ENCODE results near the gene ELMO1. TPM values are rescaled to one million over a fixed set of nuclear protein-coding genes. Genes with fewer than 3 reads are reported as not detected.

Gene ELMO1
- total RNA-seq, 1 experiment from 2014 or later = 1.1 TPM

DNA sequence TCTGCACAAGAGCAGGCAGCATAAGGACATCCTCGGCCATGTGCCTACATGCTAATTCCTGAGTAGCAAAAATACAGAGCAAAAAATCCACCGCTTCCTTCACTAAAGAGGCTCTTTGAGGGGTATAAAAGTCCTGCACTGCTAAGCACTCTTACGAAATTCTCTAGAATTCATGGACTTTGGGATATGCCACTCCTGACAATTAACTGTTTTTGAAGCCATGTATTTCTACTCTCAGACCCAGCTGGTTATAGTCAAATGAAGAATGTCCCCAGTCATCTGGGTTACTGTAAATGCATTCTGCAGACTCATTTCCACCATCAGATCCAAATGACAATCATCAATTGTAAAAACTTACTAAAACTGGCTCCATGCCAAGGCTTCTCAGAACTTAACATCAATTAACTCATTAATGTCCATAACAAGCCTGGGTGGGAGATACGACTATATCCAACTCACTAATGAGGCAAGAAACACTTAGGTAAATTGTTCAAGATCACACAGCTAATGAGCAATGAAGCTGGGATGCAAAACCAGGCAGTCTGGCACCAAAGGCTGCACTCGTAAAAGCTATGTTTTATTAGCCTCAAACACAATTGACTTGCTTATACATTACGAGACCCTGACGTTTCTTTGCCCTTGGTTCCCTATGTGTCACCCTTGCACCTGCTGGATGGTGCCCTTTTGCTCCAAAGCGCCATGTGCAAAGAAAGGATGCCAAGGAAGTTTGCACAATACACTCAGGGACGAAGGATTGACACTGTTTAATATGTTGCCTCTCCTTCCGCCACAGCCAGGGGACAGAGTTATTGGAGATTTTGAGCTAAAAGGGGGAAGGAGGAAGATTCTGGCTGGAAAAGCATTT is 250.4 kb downstream of the ELMO1 start:
- TF ChIP-seq EZH2 (IDR thresholded peaks at IDR 0.05) = no peak
- no peak for TF ChIP-seq CEBPB (IDR thresholded peaks at IDR 0.05; ENCODE audit: low read depth)
- no peak for TF ChIP-seq SIN3A (IDR thresholded peaks at IDR 0.05; ENCODE audit: low read depth)
- no peak for TF ChIP-seq CBX3 (IDR thresholded peaks at IDR 0.05; ENCODE audit: low read depth)
- TF ChIP-seq TCF7L2 (IDR thresholded peaks at IDR 0.05; ENCODE audit: borderline replicate concordance, extremely low read depth, insufficient read depth, insufficient read length) = no peak
- TF ChIP-seq YY1 (IDR thresholded peaks at IDR 0.05; ENCODE audit: extremely low read depth, insufficient replicate concordance, low read depth, low read length) = no peak
- no peak for TF ChIP-seq CTCF (IDR thresholded peaks at IDR 0.05 in 2 of 3, conservative IDR thresholded peaks at IDR 0.05 in 1 of 3; ENCODE audit: borderline replicate concordance in 1 of 3, insufficient read depth in 1 of 3, low read depth in 2 of 3, low read length in 2 of 3)
- TF ChIP-seq FOSL1 (IDR thresholded peaks at IDR 0.05; ENCODE audit: low read depth) = no peak
- TF ChIP-seq ZBTB33 (IDR thresholded peaks at IDR 0.05; ENCODE audit: extremely low read depth, insufficient replicate concordance, low read length) = no peak
- no peak for TF ChIP-seq REST (IDR thresholded peaks at IDR 0.05; ENCODE audit: low read depth)
- no peak for TF ChIP-seq POLR2AphosphoS5 (IDR thresholded peaks at IDR 0.05; ENCODE audit: low read depth, low read length)
- TF ChIP-seq, protein P1, sequence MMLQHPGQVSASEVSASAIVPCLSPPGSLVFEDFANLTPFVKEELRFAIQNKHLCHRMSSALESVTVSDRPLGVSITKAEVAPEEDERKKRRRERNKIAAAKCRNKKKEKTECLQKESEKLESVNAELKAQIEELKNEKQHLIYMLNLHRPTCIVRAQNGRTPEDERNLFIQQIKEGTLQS (IDR thresholded peaks at IDR 0.05) = no peak
- no peaks in the 10 kb centered on the region for H3K9me3 ChIP-seq (ENCODE audit: control insufficient read depth in 1 of 2, insufficient read depth in 1 of 2, low read depth in 1 of 2, low read length in 2 of 2)
- POLR2A ChIA-PET = no interaction called here
- H3K4me1 ChIP-seq (ENCODE audit: control insufficient read depth in 1 of 2, insufficient read depth in 2 of 2, low read length in 2 of 2) = 0 out of 4 replicates have a peak, but pooled peaks cover 0 to 4% of the 10 kb centered on the region in 2 experiments
- no TSS peak for BruUV-seq (replicated peaks)
- no peaks in the 10 kb centered on the region for H4K20me1 ChIP-seq (ENCODE audit: insufficient read depth)
- no peak overlapping the region for H3K9ac ChIP-seq (ENCODE audit: low read length)
- intact Hi-C loops (cut with micrococcal nuclease) = loop anchor here (1.0 to 5.0 kb wide), 2 partner anchors 211 to 231 kb away; no protein-coding TSS in a partner anchor
- H3K9me2 ChIP-seq (ENCODE audit: insufficient read depth) = no peaks in the 10 kb centered on the region
- no peaks in the 10 kb centered on the region for H3K36me3 ChIP-seq (ENCODE audit: control insufficient read depth in 1 of 2, insufficient read depth in 2 of 2, low read length in 2 of 2)
- H3K27ac ChIP-seq (ENCODE audit: low read depth, low read length) = no peak overlapping the region
- no peaks in the 10 kb centered on the region for H3K27me3 ChIP-seq (ENCODE audit: insufficient read depth, low read length)
- DNase-seq (ENCODE audit: low read depth, low spot score) = no peak
- no peak overlapping the region for H2AFZ ChIP-seq (ENCODE audit: low read depth, low read length, poor library complexity, severe bottlenecking)
- H3K79me2 ChIP-seq (ENCODE audit: insufficient read depth, low read length) = no peaks in the 10 kb centered on the region
- no peak overlapping the region for H3K4me3 ChIP-seq (replicated peaks in 1 of 2; ENCODE audit: low read depth in 1 of 2, low read length in 2 of 2)
- CTCF ChIA-PET = interaction anchor here (0.6 to 5.0 kb wide), 18 partner anchors 8 to 757 kb away, joined by 3 to 43 read pairs (median 4); no protein-coding TSS in a partner anchor
- no peak overlapping the region for H3K4me2 ChIP-seq (ENCODE audit: low read length)
- RAD21 ChIA-PET (ENCODE audit: low non-redundant PET in 1 of 2, low total read pairs in 2 of 2, uncharacterized antibody in 2 of 2, unreplicated experiment in 2 of 2) = interaction anchor here (1.0 to 1.4 kb wide), 4 partner anchors 16 to 724 kb away, joined by 4 to 8 read pairs (median 4); no protein-coding TSS in a partner anchor
- peak; percentile 15; the same call in 1 of the 2 replicates for ATAC-seq
